Karpas-422 (cell line): Measurements from ENCODE around the gene DMD. TPM values are rescaled to one million over a fixed set of nuclear protein-coding genes. Genes with fewer than 3 reads are reported as not detected.
"Not testable (repeated sequence)": the region's sequence is repeated elsewhere in the genome, so short reads cannot be mapped to it uniquely, and the experiment has no call there.

Source experiments
- DNase-seq: peaks from one replicate; pipeline ENCODE4 v3.0.0-alpha.2; 2015
- H2AFZ ChIP-seq: fragments of 200-600 bp; sonication (generic); 2 replicates; pipeline ENCODE4 v1.6.1; 2014; ENCODE audit warnings: antibody characterized with exemption, low read length, mixed read lengths
- H3K27ac ChIP-seq: fragments of 200-600 bp; sonication (generic); 2 replicates; pipeline ENCODE4 v1.5.1; 2014; ENCODE audit warnings: mild to moderate bottlenecking, low read length, moderate library complexity
- H3K27me3 ChIP-seq: fragments of 200-600 bp; sonication (generic); 2 replicates; pipeline ENCODE4 v1.6.1; 2014; ENCODE audit warnings: low read length, mixed read lengths
- H3K36me3 ChIP-seq: fragments of 200-600 bp; sonication (generic); 2 replicates; pipeline ENCODE4 v1.6.1; 2014; ENCODE audit warnings: low read length, mixed read lengths; ENCODE audit not compliant: insufficient read depth
- H3K4me1 ChIP-seq: fragments of 200-600 bp; sonication (generic); 2 replicates; pipeline ENCODE4 v1.6.1; 2014; ENCODE audit warnings: mild to moderate bottlenecking, low read length, mixed read lengths
- H3K4me2 ChIP-seq: fragments of 200-600 bp; sonication (generic); 2 replicates; pipeline ENCODE4 v1.6.1; 2014; ENCODE audit warnings: low read length, low read depth, mild to moderate bottlenecking; ENCODE audit not compliant: poor library complexity, severe bottlenecking
- H3K4me3 ChIP-seq: fragments of 200-600 bp; sonication (generic); 2 replicates; pipeline ENCODE4 v1.5.1; 2014; ENCODE audit warnings: mild to moderate bottlenecking, antibody characterized with exemption, low read length, mixed read lengths
- H3K79me2 ChIP-seq: fragments of 200-600 bp; sonication (generic); 2 replicates; pipeline ENCODE4 v1.6.1; 2014; ENCODE audit warnings: mild to moderate bottlenecking, low read length, mixed read lengths
- H3K9ac ChIP-seq: fragments of 200-600 bp; sonication (generic); 2 replicates; pipeline ENCODE4 v1.6.0; 2014; ENCODE audit warnings: low read length
- H3K9me2 ChIP-seq: fragments of 200-600 bp; sonication (generic), shearing (Covaris generic); replicated peaks from 2 replicates; pipeline ENCODE4 v1.6.0; 2014; ENCODE audit warnings: mild to moderate bottlenecking, low read length, moderate library complexity; ENCODE audit not compliant: insufficient read depth
- H3K9me3 ChIP-seq: fragments of 300-700, 200-600 bp; sonication (generic); 2 replicates; pipeline ENCODE4 v1.6.1; 2014; ENCODE audit warnings: low read length, mixed read lengths
- H4K20me1 ChIP-seq: fragments of 200-600 bp; sonication (generic); 2 replicates; pipeline ENCODE4 v1.6.1; 2014; ENCODE audit warnings: mild to moderate bottlenecking, antibody characterized with exemption, low read length, low read depth; ENCODE audit not compliant: insufficient read depth
- total RNA-seq: library from RNA; depleted of rRNA; stranded (reverse); fragments of >200 nt; shearing (Covaris generic); gene quantifications from 2 replicates; pipeline ENCODE4 v1.2.3, GENCODE V29; 2014; ENCODE audit warnings: low replicate concordance

The DMD gene
- total RNA-seq, 1 experiment from 2014 or later = not detected

DNA sequence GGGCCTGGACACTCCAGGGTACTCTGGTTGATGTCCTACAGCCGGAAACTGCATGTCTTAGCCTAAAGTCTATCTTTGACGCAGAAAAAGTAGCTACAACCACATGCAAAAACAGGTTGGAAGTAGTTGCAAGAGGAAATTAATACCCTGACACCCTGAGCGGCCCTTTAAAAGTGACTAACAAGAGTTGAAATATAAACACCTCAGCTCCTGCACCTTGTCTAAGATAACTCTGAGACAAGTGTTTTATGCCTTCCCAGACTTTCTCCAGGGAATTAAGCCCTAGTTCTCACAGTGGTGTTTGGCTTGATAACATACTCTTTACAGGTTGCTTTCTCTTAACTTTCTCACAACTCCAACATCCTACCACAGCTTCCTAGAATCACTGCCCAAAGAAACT, 943.1 kb downstream of the DMD start:
- Histone ChIP-seq H3K36me3 (no peaks in the 10 kb centered on the region), H3K27me3 (no peaks in the 10 kb centered on the region), H3K4me1 (no peaks in the 10 kb centered on the region), H3K4me3 (no peak overlapping the region), H3K9me3 (peaks cover 9% of the 10 kb centered on the region), H3K79me2 (no peaks in the 10 kb centered on the region), H3K4me2 (no peak overlapping the region), H3K27ac (no peak overlapping the region), H4K20me1 (no peaks in the 10 kb centered on the region), H2AFZ (no peak overlapping the region), H3K9ac (no peak overlapping the region), H3K9me2 (no peaks in the 10 kb centered on the region)
- no peak for DNase-seq

GRCh38 chrX:32267796-32268195, 943.6 kb downstream of the DMD start:
- H3K27ac ChIP-seq = no peak overlapping the region
- no peaks in the 10 kb centered on the region for H3K4me1 ChIP-seq
- H3K4me2 ChIP-seq = no peak overlapping the region
- H4K20me1 ChIP-seq = no peaks in the 10 kb centered on the region
- H3K79me2 ChIP-seq = no peaks in the 10 kb centered on the region
- H3K9me3 ChIP-seq = peaks cover 9% of the 10 kb centered on the region
- DNase-seq = no peak
- H3K9ac ChIP-seq = no peak overlapping the region
- H3K27me3 ChIP-seq = no peaks in the 10 kb centered on the region
- no peaks in the 10 kb centered on the region for H3K9me2 ChIP-seq
- H2AFZ ChIP-seq = no peak overlapping the region
- H3K4me3 ChIP-seq = no peak overlapping the region
- no peaks in the 10 kb centered on the region for H3K36me3 ChIP-seq

DNA sequence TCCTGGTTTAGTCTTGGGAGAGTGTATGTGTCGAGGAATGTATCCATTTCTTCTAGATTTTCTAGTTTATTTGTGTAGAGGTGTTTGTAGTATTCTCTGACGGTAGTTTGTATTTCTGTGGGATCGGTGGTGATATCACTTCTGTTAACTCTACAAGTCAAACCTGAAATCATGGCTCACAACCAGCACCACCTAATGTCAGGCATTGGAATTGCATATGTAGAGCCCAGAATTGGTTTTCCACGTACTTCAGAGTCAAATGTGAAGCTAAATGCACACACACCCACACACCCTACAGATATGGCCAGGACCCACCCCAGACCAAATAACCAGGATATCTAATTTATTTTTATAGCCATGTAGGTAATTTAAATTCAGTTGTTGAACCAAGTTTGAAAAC, 964.7 kb downstream of the DMD start:
- H3K27ac ChIP-seq, H4K20me1 ChIP-seq, H3K36me3 ChIP-seq, H3K4me3 ChIP-seq, H3K4me2 ChIP-seq, H3K79me2 ChIP-seq, H3K4me1 ChIP-seq, H3K27me3 ChIP-seq, H3K9me2 ChIP-seq, H3K9ac ChIP-seq, H3K9me3 ChIP-seq, H2AFZ ChIP-seq: not testable (repeated sequence)
- peak; percentile 61 for DNase-seq

DNA sequence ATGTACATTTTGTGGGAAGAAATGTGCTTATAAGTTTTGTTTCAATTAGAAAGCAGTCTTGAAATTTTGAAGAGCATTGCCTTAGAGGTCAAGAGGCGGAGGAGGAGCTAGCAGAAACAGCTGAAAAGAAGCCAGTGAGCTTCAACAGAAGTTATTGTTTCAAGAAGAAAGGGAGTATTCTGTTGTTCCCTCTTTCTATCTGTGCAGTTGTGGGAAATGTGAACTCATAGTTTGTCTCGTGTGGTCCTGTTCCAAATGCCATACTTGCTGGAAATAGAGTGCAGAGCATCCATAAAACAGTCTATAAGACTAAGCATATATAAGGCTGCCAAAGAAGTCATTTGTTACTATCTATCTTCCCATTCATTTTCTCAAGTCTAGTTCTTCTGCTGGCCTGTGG, 1015.7 kb downstream of the DMD start:
- Histone ChIP-seq H3K27me3 (no peaks in the 10 kb centered on the region), H3K4me3 (no peak overlapping the region), H3K9ac (no peak overlapping the region), H3K9me2 (no peaks in the 10 kb centered on the region), H3K27ac (no peak overlapping the region), H3K36me3 (no peaks in the 10 kb centered on the region), H2AFZ (no peak overlapping the region), H4K20me1 (no peaks in the 10 kb centered on the region), H3K4me2 (no peak overlapping the region), H3K9me3 (peaks cover 4% of the 10 kb centered on the region), H3K4me1 (no peaks in the 10 kb centered on the region), H3K79me2 (no peaks in the 10 kb centered on the region)
- no peak for DNase-seq

DNA sequence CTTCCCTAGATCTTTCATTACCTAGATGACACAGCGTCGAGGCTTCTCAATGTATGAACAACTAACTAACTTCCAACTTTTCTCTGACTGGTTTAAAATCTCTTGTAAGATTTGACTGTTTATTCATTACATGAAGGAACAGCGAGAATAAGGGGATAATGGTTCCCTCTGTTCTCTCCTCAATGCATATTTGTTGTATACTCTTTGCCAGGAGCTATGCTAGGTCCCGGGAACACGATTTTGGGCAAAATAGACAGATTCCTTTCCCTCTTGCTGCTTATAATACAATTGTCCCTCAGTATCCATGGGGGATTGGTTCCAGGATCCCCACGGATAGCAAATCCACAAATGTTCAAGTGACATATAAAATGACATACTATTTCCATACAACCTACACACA, 1020.0 kb downstream of the DMD start:
- Histone ChIP-seq H3K36me3 (no peaks in the 10 kb centered on the region), H3K27ac (no peak overlapping the region), H3K4me1 (no peaks in the 10 kb centered on the region), H3K9ac (no peak overlapping the region), H2AFZ (no peak overlapping the region), H4K20me1 (no peaks in the 10 kb centered on the region), H3K9me2 (no peaks in the 10 kb centered on the region), H3K27me3 (no peaks in the 10 kb centered on the region), H3K9me3 (peaks cover 4% of the 10 kb centered on the region), H3K4me3 (no peak overlapping the region), H3K79me2 (no peaks in the 10 kb centered on the region), H3K4me2 (no peak overlapping the region)
- no peak for DNase-seq

GRCh38 chrX:32185160-32185559, 1026.2 kb downstream of the DMD start:
- no peaks in the 10 kb centered on the region for H3K36me3 ChIP-seq
- H3K79me2 ChIP-seq = no peaks in the 10 kb centered on the region
- no peaks in the 10 kb centered on the region for H3K4me1 ChIP-seq
- H2AFZ ChIP-seq = no peak overlapping the region
- H3K27me3 ChIP-seq = no peaks in the 10 kb centered on the region
- no peak overlapping the region for H3K4me2 ChIP-seq
- H3K9me2 ChIP-seq = no peaks in the 10 kb centered on the region
- DNase-seq = no peak
- H3K27ac ChIP-seq = no peak overlapping the region
- no peak overlapping the region for H3K9ac ChIP-seq
- H3K9me3 ChIP-seq = no peaks in the 10 kb centered on the region; the same call in 1 of the 2 replicates
- H4K20me1 ChIP-seq = no peaks in the 10 kb centered on the region
- no peak overlapping the region for H3K4me3 ChIP-seq

GRCh38 chrX:32183066-32183465, 1028.3 kb downstream of the DMD start:
- no peak overlapping the region for H3K4me3 ChIP-seq
- no peaks in the 10 kb centered on the region for H3K27me3 ChIP-seq
- H4K20me1 ChIP-seq = no peaks in the 10 kb centered on the region
- H3K4me1 ChIP-seq = no peaks in the 10 kb centered on the region
- no peak overlapping the region for H2AFZ ChIP-seq
- H3K4me2 ChIP-seq = no peak overlapping the region
- no peaks in the 10 kb centered on the region for H3K9me2 ChIP-seq
- no peak overlapping the region for H3K27ac ChIP-seq
- no peaks in the 10 kb centered on the region for H3K36me3 ChIP-seq
- no peak overlapping the region for H3K9ac ChIP-seq
- no peaks in the 10 kb centered on the region; the same call in 1 of the 2 replicates for H3K9me3 ChIP-seq
- DNase-seq = no peak
- no peaks in the 10 kb centered on the region for H3K79me2 ChIP-seq

- H4K20me1 ChIP-seq = no peaks in the 10 kb centered on the region
- no peaks in the 10 kb centered on the region for H3K27me3 ChIP-seq
Measured at GRCh38 chrX:32176510-32176909, 1034.8 kb downstream of the DMD start.

DNA sequence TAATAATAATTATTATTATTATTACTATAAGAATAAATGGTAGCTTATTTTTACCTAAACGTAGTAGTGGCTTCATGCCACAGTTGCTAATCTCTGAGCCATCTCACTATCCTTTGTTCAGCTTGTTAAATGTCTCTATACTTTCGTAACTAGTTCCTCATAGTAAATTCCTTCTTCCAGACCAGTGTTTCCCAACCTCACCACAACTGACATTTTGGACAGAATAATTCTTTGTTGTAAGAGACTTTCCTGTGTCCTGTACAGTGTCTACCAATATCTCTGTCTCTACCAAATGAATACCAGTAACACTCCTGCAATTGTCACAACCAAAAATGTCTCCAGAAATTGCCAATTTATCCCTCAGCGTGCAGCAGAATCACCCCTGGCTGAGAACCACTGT, 1040.9 kb downstream of the DMD start:
- no peaks in the 10 kb centered on the region for H4K20me1 ChIP-seq
- H3K4me1 ChIP-seq = no peaks in the 10 kb centered on the region
- no peaks in the 10 kb centered on the region for H3K36me3 ChIP-seq
- H3K4me3 ChIP-seq = no peak overlapping the region
- H3K9me2 ChIP-seq = no peaks in the 10 kb centered on the region
- H2AFZ ChIP-seq = no peak overlapping the region
- no peaks in the 10 kb centered on the region for H3K27me3 ChIP-seq
- no peaks in the 10 kb centered on the region for H3K79me2 ChIP-seq
- no peak overlapping the region for H3K4me2 ChIP-seq
- no peak for DNase-seq
- H3K9me3 ChIP-seq = peaks cover 4% of the 10 kb centered on the region; the same call in 1 of the 2 replicates
- no peak overlapping the region for H3K27ac ChIP-seq
- H3K9ac ChIP-seq = no peak overlapping the region

More at GRCh38 chrX:32176510-32176909, 1034.8 kb downstream of the DMD start:
- Histone ChIP-seq H3K4me1 (no peaks in the 10 kb centered on the region), H3K9ac (no peak overlapping the region), H3K9me3 (peaks cover 3% of the 10 kb centered on the region; the same call in 1 of the 2 replicates), H3K9me2 (no peaks in the 10 kb centered on the region), H3K4me3 (no peak overlapping the region), H3K36me3 (no peaks in the 10 kb centered on the region), H3K27ac (no peak overlapping the region), H3K79me2 (no peaks in the 10 kb centered on the region), H2AFZ (no peak overlapping the region), H3K4me2 (no peak overlapping the region)
- DNase-seq = no peak
